GM15510 (cell line): ENCODE data around the gene SLC9A2.

Experiments
- POLR2A ChIP-seq: IDR thresholded peaks from 3 replicates; pipeline ENCODE4 v1.6.1; 2011; ENCODE audit warnings: borderline replicate concordance; ENCODE audit not compliant: insufficient read length; ENCODE audit errors: extremely low read depth

SLC9A2 gene

GRCh38 chr2:102724553-102724952, 105.2 kb downstream of the SLC9A2 start:
- TF ChIP-seq POLR2A = no peak

GRCh38 chr2:102726128-102727087, 107.1 kb downstream of the SLC9A2 start:
- no peak for TF ChIP-seq POLR2A

GRCh38 chr2:102735416-102736109, 116.2 kb downstream of the SLC9A2 start:
- TF ChIP-seq POLR2A = no peak

GRCh38 chr2:102736110-102736409, 116.7 kb downstream of the SLC9A2 start:
- no peak for TF ChIP-seq POLR2A

- peak; percentile 94 for TF ChIP-seq POLR2A
Observed at GRCh38 chr2:102736410-102737409, 117.4 kb downstream of the SLC9A2 start.

GRCh38 chr2:102737431-102737830, 118.1 kb downstream of the SLC9A2 start:
- no peak for TF ChIP-seq POLR2A

GRCh38 chr2:102743259-102743658, 123.9 kb downstream of the SLC9A2 start:
- TF ChIP-seq POLR2A = no peak

- no peak for TF ChIP-seq POLR2A
Observed at GRCh38 chr2:102748107-102748506, 128.8 kb downstream of the SLC9A2 start.

GRCh38 chr2:102749938-102750337, 130.6 kb downstream of the SLC9A2 start:
- TF ChIP-seq POLR2A = no peak

GRCh38 chr2:102753563-102754159, 134.3 kb downstream of the SLC9A2 start:
- TF ChIP-seq POLR2A = no peak

- no peak for TF ChIP-seq POLR2A
Observed at GRCh38 chr2:102754456-102755145, 135.2 kb downstream of the SLC9A2 start.

GRCh38 chr2:102755284-102755683, 135.9 kb downstream of the SLC9A2 start:
- TF ChIP-seq POLR2A = no peak

GRCh38 chr2:102758439-102758838, 139.1 kb downstream of the SLC9A2 start:
- no peak for TF ChIP-seq POLR2A
